ENCODE results near the gene TPP1. TPM values are rescaled to one million over a fixed set of nuclear protein-coding genes. Genes with fewer than 3 reads are reported as not detected.

Gene TPP1
- total RNA-seq, 4 donors from 2014 or later = 15.4 to 34.9 (median 27.8) TPM

GRCh38 chr11:6571434-6572008 lies 47.7 kb downstream of the TPP1 start:
- no peak overlapping the region for H3K27ac ChIP-seq
- 73 to 82% methylated on average over 15 to 21 of the region's 22 CpGs for WGBS, 2 donors
- no peak for DNase-seq

DNA sequence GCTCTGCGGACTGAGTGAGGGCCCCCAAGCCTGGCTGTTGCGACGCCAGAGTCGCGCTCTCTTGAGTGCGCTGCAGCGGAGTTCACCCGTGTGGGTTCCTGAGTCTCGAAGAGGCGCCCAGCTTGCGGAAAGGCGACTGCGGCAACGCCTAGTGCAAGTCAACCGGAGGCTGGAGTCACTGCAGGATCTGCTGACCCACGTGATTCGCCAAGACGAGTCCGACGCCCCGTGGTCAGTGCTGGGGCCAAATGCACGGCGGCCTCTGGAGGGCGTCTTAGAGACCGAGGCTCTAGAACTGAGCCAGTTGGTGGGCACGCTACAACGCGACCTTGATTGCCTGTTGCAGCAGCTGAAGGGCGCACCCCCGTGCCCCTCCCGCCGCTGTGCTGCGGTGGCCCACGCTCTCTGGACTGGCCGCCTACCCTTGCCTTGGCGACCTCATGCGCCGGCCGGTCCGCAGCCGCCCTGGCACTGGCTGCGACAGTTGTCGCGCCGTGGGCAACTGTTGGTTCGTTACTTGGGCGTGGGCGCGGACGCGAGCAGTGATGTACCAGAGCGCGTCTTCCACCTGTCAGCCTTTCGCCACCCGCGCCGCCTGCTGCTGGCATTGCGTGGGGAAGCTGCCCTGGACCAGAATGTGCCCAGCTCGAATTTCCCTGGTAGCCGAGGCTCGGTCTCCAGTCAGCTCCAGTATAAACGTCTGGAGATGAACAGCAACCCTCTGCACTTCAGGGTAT lies 48.4 kb downstream of the TPP1 start:
- H3K9me3 ChIP-seq = no peaks in the 10 kb centered on the region
- H3K27ac ChIP-seq = no peak overlapping the region
- no peaks in the 10 kb centered on the region for H3K27me3 ChIP-seq
- H3K4me3 ChIP-seq = no peak overlapping the region
- intact Hi-C loops (cut with DNase I) = no loop called here
- 73 to 82% methylated on average over 15 to 25 of the region's 62 CpGs for WGBS, 2 donors
- peaks cover 0 to 26% (median 0%) of the 10 kb centered on the region in 3 donors for H3K36me3 ChIP-seq
- DNase-seq = no peak
- TF ChIP-seq POLR2A (IDR thresholded peaks at IDR 0.05) (no peak), CTCF (IDR thresholded peaks at IDR 0.05) (no peak)
- peaks cover 0 to 23% (median 4%) of the 10 kb centered on the region in 3 donors for H3K4me1 ChIP-seq

More at GRCh38 chr11:6571434-6572008, 47.7 kb downstream of the TPP1 start:
- Histone ChIP-seq H3K4me1 (peaks cover 0 to 30% (median 6%) of the 10 kb centered on the region in 3 donors), H3K27me3 (no peaks in the 10 kb centered on the region), H3K9me3 (no peaks in the 10 kb centered on the region), H3K36me3 (peaks cover 0 to 26% (median 0%) of the 10 kb centered on the region in 3 donors), H3K4me3 (no peak overlapping the region)
- intact Hi-C loops (cut with DNase I) = no loop called here
- TF ChIP-seq POLR2A (IDR thresholded peaks at IDR 0.05) = no peak

- H3K36me3 ChIP-seq = peaks cover 0 to 26% (median 0%) of the 10 kb centered on the region in 3 donors
- no peak overlapping the region for H3K27ac ChIP-seq
- H3K4me3 ChIP-seq = no peak overlapping the region
- TF ChIP-seq POLR2A (IDR thresholded peaks at IDR 0.05) (no peak), CTCF (IDR thresholded peaks at IDR 0.05) (no peak)
- no peak for DNase-seq
- no peaks in the 10 kb centered on the region for H3K9me3 ChIP-seq
- WGBS, 2 donors = 83 to 86% methylated on average over 3 to 5 of the region's 5 CpGs
- no peaks in the 10 kb centered on the region for H3K27me3 ChIP-seq
- intact Hi-C loops (cut with DNase I) = no loop called here
- peaks cover 0 to 20% (median 4%) of the 10 kb centered on the region in 3 donors for H3K4me1 ChIP-seq
Measured at GRCh38 chr11:6569706-6570105, 49.5 kb downstream of the TPP1 start.

DNA sequence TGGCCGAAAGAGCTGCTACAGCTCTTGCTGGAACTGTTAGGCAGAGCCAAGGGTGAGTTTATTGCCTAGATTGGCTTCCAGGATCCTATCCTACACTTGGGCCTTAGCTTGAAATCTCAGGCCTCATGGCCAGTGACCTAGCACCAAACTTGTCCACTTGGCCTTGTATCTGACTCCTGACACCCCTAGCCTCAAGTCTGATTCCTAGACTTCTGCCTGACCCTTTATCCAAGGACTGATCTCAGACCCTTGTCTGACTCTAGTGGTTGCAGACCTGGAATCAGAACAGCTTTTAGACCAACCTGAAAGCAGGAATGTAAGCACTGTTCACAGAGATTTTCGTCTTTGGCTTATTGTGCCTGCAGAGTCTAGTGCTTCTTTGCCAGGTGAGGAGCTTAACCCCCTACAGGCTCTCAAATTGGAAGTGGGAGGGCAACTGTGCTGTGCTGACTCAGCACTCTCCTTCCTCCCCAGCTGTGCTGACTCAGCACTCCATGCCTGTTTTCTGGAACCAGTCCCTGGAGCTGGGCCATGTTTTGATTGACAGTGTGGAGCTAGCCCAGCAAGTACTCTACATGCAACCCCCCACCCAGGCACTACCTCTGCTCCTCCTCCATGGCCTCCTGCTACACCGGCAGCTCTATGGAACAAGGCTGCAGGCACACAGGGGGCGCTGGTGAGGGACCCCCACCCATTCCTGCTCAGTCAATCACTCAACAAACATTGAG lies 50.9 kb downstream of the TPP1 start:
- no peak for TF ChIP-seq POLR2A (IDR thresholded peaks at IDR 0.05)
- no peak for TF ChIP-seq CTCF (IDR thresholded peaks at IDR 0.05)
- Histone ChIP-seq H3K4me3 (no peak overlapping the region), H3K4me1 (peaks cover 0 to 20% (median 4%) of the 10 kb centered on the region in 3 donors), H3K27ac (no peak overlapping the region), H3K27me3 (no peaks in the 10 kb centered on the region), H3K9me3 (no peaks in the 10 kb centered on the region), H3K36me3 (peaks cover 0 to 26% (median 0%) of the 10 kb centered on the region in 3 donors)
- WGBS, 2 donors = 39 to 60% methylated on average over 3 of the region's 4 CpGs
- intact Hi-C loops (cut with DNase I) = no loop called here
- DNase-seq = no peak

GRCh38 chr11:6567371-6567745 lies 51.9 kb downstream of the TPP1 start:
- intact Hi-C loops (cut with DNase I) = no loop called here
- peaks cover 0 to 20% (median 4%) of the 10 kb centered on the region in 3 donors for H3K4me1 ChIP-seq
- H3K36me3 ChIP-seq = peaks cover 0 to 31% (median 0%) of the 10 kb centered on the region in 3 donors
- DNase-seq = no peak
- WGBS, 2 donors = 100% methylated on average over 1 of the region's 7 CpGs; no CpG with 5 or more reads in 1 of the 2 donors
- no peak overlapping the region for H3K27ac ChIP-seq
- H3K27me3 ChIP-seq = no peaks in the 10 kb centered on the region
- H3K4me3 ChIP-seq = no peak overlapping the region
- no peak for TF ChIP-seq CTCF (IDR thresholded peaks at IDR 0.05)
- TF ChIP-seq POLR2A (IDR thresholded peaks at IDR 0.05) = no peak
- no peaks in the 10 kb centered on the region for H3K9me3 ChIP-seq
